ENCODE results near the gene STX1B.

The STX1B gene

DNA sequence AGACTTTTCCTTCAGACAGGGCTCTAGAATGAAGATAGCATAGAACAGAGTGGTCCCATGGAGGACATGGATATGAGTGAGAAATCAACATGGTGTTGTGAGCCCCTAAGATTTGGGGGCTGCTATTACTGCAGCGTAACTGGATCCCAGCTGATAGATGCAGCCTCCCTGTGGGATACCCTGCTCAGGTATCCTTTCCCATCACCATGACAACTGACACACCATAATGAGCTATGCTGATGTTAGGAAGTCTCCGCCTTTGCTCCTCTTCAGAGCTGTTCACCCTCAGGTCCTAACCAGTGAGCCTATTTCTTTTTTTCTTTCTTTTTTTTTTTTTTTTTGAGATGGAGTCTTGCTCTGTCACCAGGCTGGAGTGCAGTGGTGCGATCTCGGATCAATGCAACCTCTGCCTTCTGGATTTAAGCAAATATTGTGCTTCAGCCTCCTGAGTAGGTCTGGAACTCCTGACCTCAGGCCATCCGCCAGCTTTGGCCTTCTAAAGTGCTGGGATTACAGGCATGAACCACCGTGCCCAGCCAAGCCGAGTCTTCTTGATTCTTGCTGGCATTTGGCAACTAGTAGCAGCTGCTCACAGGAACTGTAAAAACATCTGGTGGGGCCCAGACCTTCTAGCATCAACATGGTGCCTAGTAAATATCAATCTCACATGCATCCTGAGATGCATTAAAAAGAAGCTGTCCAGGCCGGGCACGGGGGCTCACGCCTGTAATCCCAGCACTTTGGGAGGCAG, 40.0 kb upstream of the STX1B start:
- Histone ChIP-seq H3K9ac (ENCODE audit: low read length) (no peak overlapping the region), H3K27ac (ENCODE audit: low read depth, low read length) (no peak overlapping the region)
- no peak for TF ChIP-seq EZH2phosphoT487 (conservative IDR thresholded peaks at IDR 0.05; ENCODE audit: low read length)
- TF ChIP-seq CTCF (IDR thresholded peaks at IDR 0.05; ENCODE audit: insufficient read depth, low read length, poor library complexity, severe bottlenecking), result no peak

GRCh38 chr16:31043898-31044481, 33.6 kb upstream of the STX1B start:
- Histone ChIP-seq H2AFZ (ENCODE audit: low read depth, low read length, severe bottlenecking) (no peak overlapping the region), H3K36me3 (ENCODE audit: low read length) (no peaks in the 10 kb centered on the region), H3K4me3 (ENCODE audit: insufficient read depth, low read length, poor library complexity, severe bottlenecking) (no peak overlapping the region), H3K27ac (ENCODE audit: low read depth, low read length) (no peak overlapping the region), H3F3A (ENCODE audit: insufficient read depth) (no peaks in the 10 kb centered on the region), H3K9me3 (ENCODE audit: insufficient read depth, low read length) (no peaks in the 10 kb centered on the region), H3K9me2 (replicated peaks; ENCODE audit: insufficient read depth, low read length) (no peaks in the 10 kb centered on the region), H3K4me2 (ENCODE audit: low read depth, low read length, poor library complexity, severe bottlenecking) (no peak overlapping the region), H3K79me2 (ENCODE audit: insufficient read depth, low read length) (no peaks in the 10 kb centered on the region), H3K9ac (ENCODE audit: low read length) (no peak overlapping the region), H3K27me3 (ENCODE audit: low read length) (no peaks in the 10 kb centered on the region), H4K20me1 (ENCODE audit: low read depth, low read length) (no peaks in the 10 kb centered on the region)
- TF ChIP-seq EZH2phosphoT487 (conservative IDR thresholded peaks at IDR 0.05; ENCODE audit: low read length) (no peak), CTCF (IDR thresholded peaks at IDR 0.05; ENCODE audit: insufficient read depth, low read length, poor library complexity, severe bottlenecking) (no peak)

More for the DNA sequence above, 40.0 kb upstream of the STX1B start:
- no peaks in the 10 kb centered on the region for H3K79me2 ChIP-seq (ENCODE audit: insufficient read depth, low read length)
- H4K20me1 ChIP-seq (ENCODE audit: low read depth, low read length), result no peaks in the 10 kb centered on the region
- no peak overlapping the region for H3K4me2 ChIP-seq (ENCODE audit: low read depth, low read length, poor library complexity, severe bottlenecking)
- no peaks in the 10 kb centered on the region for H3K9me2 ChIP-seq (replicated peaks; ENCODE audit: insufficient read depth, low read length)
- H3K4me3 ChIP-seq (ENCODE audit: insufficient read depth, low read length, poor library complexity, severe bottlenecking), result no peak overlapping the region
- no peaks in the 10 kb centered on the region for H3K9me3 ChIP-seq (ENCODE audit: insufficient read depth, low read length)
- H3K27me3 ChIP-seq (ENCODE audit: low read length), result no peaks in the 10 kb centered on the region
- H2AFZ ChIP-seq (ENCODE audit: low read depth, low read length, severe bottlenecking), result no peak overlapping the region
- H3F3A ChIP-seq (ENCODE audit: insufficient read depth), result no peaks in the 10 kb centered on the region
- no peaks in the 10 kb centered on the region for H3K36me3 ChIP-seq (ENCODE audit: low read length)

- no peak overlapping the region for H3K9ac ChIP-seq (ENCODE audit: low read length)
- H3K27me3 ChIP-seq (ENCODE audit: low read length), result no peaks in the 10 kb centered on the region
- H2AFZ ChIP-seq (ENCODE audit: low read depth, low read length, severe bottlenecking), result no peak overlapping the region
- no peaks in the 10 kb centered on the region for H3K79me2 ChIP-seq (ENCODE audit: insufficient read depth, low read length)
- H3K4me2 ChIP-seq (ENCODE audit: low read depth, low read length, poor library complexity, severe bottlenecking), result no peak overlapping the region
- no peaks in the 10 kb centered on the region for H3F3A ChIP-seq (ENCODE audit: insufficient read depth)
- H3K9me3 ChIP-seq (ENCODE audit: insufficient read depth, low read length), result no peaks in the 10 kb centered on the region
- no peak for TF ChIP-seq EZH2phosphoT487 (conservative IDR thresholded peaks at IDR 0.05; ENCODE audit: low read length)
- no peak for TF ChIP-seq CTCF (IDR thresholded peaks at IDR 0.05; ENCODE audit: insufficient read depth, low read length, poor library complexity, severe bottlenecking)
- no peaks in the 10 kb centered on the region for H3K36me3 ChIP-seq (ENCODE audit: low read length)
- no peaks in the 10 kb centered on the region for H3K9me2 ChIP-seq (replicated peaks; ENCODE audit: insufficient read depth, low read length)
- no peak overlapping the region for H3K4me3 ChIP-seq (ENCODE audit: insufficient read depth, low read length, poor library complexity, severe bottlenecking)
- no peaks in the 10 kb centered on the region for H4K20me1 ChIP-seq (ENCODE audit: low read depth, low read length)
- H3K27ac ChIP-seq (ENCODE audit: low read depth, low read length), result no peak overlapping the region
These were observed 32.9 kb upstream of the STX1B start for GRCh38 chr16:31043352-31043751.

Data from SU-DHL-6 (cell line).